RPMI8226 (cell line): Measurements from ENCODE around the gene SDHAF4.
A peak's percentile ranks its signal among the peaks of the same experiment; 100 is the strongest.
"Not testable (repeated sequence)": the region's sequence is repeated elsewhere in the genome, so short reads cannot be mapped to it uniquely, and the experiment has no call there.

Experiments used
- DNase-seq: peaks from one replicate; pipeline ENCODE4 v3.0.0-alpha.2; 2015

Gene SDHAF4

GRCh38 chr6:70566751-70567382 lies at the start of gene SDHAF4:
Gene SDHAF4 (plus strand): TSS chr6:70566930. CDS start chr6:70566941, 11 bp downstream.
- DNase-seq: peak; percentile 99

GRCh38 chr6:70518723-70519122 lies 48.0 kb upstream of the SDHAF4 start:
- no peak for DNase-seq

- peak; percentile 33 for DNase-seq
Observed at GRCh38 chr6:70520575-70520974, 46.2 kb upstream of the SDHAF4 start.

DNA sequence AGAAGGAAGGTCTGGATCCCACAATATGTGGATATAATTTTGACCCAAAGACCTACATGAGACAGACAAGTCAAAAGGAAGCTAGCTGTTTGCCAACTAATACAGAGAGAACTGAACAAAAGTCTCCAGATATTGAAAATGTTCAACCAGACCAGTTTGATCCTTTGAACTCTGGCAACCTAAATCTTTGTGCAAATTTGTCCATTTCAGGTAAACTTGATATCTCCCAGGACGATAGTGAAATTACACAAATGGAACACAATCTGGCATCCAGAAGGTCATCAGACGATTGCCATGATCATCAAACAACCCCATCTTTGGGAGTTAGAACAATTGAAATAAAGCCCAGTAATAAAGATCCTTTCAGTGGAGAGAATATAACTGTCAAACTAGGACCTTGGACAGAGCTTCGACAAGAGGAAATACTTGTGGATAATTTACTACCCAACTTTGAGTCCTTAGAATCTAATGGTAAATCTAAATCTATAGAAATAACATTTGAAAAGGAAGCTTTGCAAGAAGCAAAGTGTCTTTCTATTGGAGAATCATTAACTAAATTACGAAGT lies 41.9 kb upstream of the SDHAF4 start:
- DNase-seq: no peak

- no peak for DNase-seq
Observed at GRCh38 chr6:70527071-70527737, 39.5 kb upstream of the SDHAF4 start.

GRCh38 chr6:70530023-70530422 lies 36.7 kb upstream of the SDHAF4 start:
- DNase-seq: no peak

- DNase-seq: no peak
Observed at GRCh38 chr6:70531133-70531532, 35.6 kb upstream of the SDHAF4 start.

- no peak for DNase-seq
Observed at GRCh38 chr6:70537266-70537665, 29.5 kb upstream of the SDHAF4 start.

- no peak for DNase-seq
Observed at GRCh38 chr6:70538376-70538775, 28.4 kb upstream of the SDHAF4 start.

GRCh38 chr6:70547313-70547712 lies 19.4 kb upstream of the SDHAF4 start:
- peak; percentile 45 for DNase-seq

DNA sequence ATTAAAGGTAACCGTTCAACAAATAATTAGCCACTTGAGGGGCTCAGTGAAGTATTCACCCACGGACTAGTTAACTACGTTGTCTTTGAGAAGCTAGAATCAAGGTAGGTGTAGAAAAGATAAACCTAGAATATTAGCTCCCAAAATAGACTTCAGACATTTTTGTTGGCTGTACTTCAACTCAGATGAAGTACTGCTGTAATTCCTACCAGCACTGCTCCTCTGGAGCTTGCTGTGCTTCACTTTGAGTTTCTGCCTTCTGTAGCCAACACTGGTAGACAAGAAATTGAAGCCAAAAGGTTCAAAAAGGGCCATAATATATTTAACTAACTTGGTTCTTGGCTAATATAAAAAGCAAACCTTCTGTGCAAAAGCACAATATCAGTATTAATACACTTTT lies 18.8 kb upstream of the SDHAF4 start:
- DNase-seq: no peak

DNA sequence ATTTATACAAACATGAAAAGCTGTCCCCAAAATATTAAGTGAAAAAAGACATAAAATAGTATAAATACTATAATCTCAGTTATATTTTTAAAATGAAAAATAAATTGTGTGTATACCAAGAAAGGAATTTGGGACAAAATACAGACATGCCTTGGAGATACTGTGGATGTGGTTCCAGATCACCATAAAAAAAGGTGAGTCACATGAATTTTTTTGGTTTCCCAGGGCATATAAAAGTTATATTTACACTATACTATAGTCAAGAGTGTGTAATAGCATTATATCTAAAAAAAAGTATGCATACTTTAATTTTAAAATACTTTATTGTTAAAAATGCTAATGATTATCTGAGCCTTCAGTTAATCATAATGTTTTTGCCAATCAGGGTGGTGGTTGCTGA lies 17.4 kb upstream of the SDHAF4 start:
- no peak for DNase-seq

GRCh38 chr6:70551566-70551965 lies 15.2 kb upstream of the SDHAF4 start:
- DNase-seq: no peak

- DNase-seq: not testable (repeated sequence)
Observed at GRCh38 chr6:70552286-70552940, 14.3 kb upstream of the SDHAF4 start.

DNA sequence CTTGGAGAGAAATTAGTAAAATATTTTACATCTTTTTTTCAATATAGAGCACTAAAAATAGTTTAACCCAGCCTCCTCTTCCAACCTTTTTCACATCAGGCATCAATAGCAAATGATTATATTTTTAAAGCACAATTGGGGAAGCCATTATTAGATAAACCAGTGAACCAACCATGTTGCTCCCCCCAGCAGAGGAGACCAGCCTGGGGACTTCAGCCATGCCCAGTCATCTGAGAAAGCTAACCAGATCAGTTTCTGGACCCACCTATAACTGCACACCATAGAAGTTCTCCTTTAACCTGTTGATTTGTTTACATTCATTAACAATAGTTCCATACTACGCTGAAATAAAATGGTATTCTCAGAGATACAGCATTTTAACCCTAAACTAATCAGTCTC lies 13.8 kb upstream of the SDHAF4 start:
- no peak for DNase-seq

- DNase-seq: no peak
Observed at GRCh38 chr6:70557998-70558397, 8.7 kb upstream of the SDHAF4 start.

- not testable (repeated sequence) for DNase-seq
Observed at GRCh38 chr6:70562401-70562800, 4.3 kb upstream of the SDHAF4 start.

- no peak for DNase-seq
Observed at GRCh38 chr6:70563530-70563929, 3.2 kb upstream of the SDHAF4 start.

GRCh38 chr6:70574643-70575042 lies 7.9 kb downstream of the SDHAF4 start:
- DNase-seq: no peak

DNA sequence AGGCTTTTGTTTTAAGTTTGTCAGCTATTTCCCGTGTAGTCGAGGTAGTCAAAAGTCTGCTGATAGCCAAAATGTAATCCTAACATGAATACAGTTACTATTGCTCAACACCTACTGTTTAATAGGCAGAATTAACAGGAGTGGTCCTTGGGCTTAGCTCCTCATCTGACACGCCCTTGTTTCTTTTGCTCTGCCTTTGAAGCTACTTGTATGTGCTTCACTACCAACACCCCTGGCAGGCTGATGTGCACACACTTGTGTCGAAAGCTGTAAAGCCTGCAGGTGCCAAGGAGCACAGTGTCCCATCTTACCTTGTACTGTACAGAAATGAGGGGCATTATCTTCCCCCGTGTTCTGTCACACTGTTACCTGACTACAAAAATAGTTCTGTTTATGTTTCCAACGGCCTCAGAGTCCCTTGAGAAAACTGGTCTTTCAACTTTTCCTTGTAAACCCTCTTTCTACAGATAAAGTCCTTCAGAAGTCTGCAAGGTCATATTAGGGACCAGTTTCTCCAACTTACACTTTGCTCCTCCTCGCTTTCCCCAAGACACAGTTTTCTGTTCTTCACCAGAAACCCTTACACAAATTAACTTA lies 9.3 kb downstream of the SDHAF4 start:
- no peak for DNase-seq

DNA sequence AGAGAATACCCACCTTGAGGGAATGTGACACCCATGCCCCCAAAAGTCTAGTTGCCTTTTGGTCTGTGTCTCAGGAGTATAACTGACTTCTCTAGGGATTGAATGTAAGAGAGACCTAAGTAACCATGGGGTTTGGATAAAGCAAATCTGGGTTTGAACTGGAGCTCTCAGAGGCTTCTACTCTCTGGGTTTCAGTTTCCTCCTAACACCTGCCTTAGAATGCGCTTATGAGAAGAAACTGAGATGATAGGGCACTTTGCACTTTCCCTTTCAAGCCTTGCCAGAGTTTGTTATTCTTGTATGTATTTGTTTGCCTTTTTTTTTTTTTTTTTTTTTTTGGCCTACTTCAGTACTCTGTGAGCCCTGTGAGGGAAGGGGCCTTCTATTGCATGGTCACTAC lies 19.4 kb downstream of the SDHAF4 start:
- peak; percentile 71 for DNase-seq

- DNase-seq: no peak
Observed at GRCh38 chr6:70590400-70590799, 23.7 kb downstream of the SDHAF4 start.

- DNase-seq: no peak
Observed at GRCh38 chr6:70592391-70593117, 25.8 kb downstream of the SDHAF4 start.
